ENCODE measurements around the gene TRIL.
A peak's percentile ranks its signal among the peaks of the same experiment; 100 is the strongest.

The TRIL gene

GRCh38 chr7:28983396-28984190 lies 25.5 kb upstream of the TRIL start:
- DNase-seq (ENCODE audit: low spot score) = no peak

GRCh38 chr7:28981161-28981465 lies 23.0 kb upstream of the TRIL start:
- DNase-seq (ENCODE audit: low spot score) = no peak

GRCh38 chr7:28980451-28981160 lies 22.5 kb upstream of the TRIL start:
- DNase-seq (ENCODE audit: low spot score) = no peak

GRCh38 chr7:28979776-28980175 lies 21.6 kb upstream of the TRIL start:
- no peak for DNase-seq (ENCODE audit: low spot score)

- DNase-seq (ENCODE audit: low spot score) = no peak
Observed at GRCh38 chr7:28977881-28978280, 19.8 kb upstream of the TRIL start.

GRCh38 chr7:28976022-28976421 lies 17.9 kb upstream of the TRIL start:
- DNase-seq (ENCODE audit: low spot score) = no peak

GRCh38 chr7:28973591-28973990 lies 15.5 kb upstream of the TRIL start:
- no peak for DNase-seq (ENCODE audit: low spot score)

- no peak for DNase-seq (ENCODE audit: low spot score)
Observed at GRCh38 chr7:28964056-28964455, 5.9 kb upstream of the TRIL start.

GRCh38 chr7:28961972-28962371 lies 3.8 kb upstream of the TRIL start:
- no peak for DNase-seq (ENCODE audit: low spot score)

GRCh38 chr7:28960071-28960840 lies 2.1 kb upstream of the TRIL start:
- no peak for DNase-seq (ENCODE audit: low spot score)

- no peak for DNase-seq (ENCODE audit: low spot score)
Observed at GRCh38 chr7:28958980-28959347, 834 bp upstream of the TRIL start.

GRCh38 chr7:28957751-28958234 lies 337 bp downstream of the TRIL start:
- no peak for DNase-seq (ENCODE audit: low spot score)

GRCh38 chr7:28957064-28957750 lies 923 bp downstream of the TRIL start:
- no peak for DNase-seq (ENCODE audit: low spot score)

- no peak for DNase-seq (ENCODE audit: low spot score)
Observed at GRCh38 chr7:28956608-28957063, 1.5 kb downstream of the TRIL start.

- DNase-seq (ENCODE audit: low spot score) = peak; percentile 6
Observed at GRCh38 chr7:28955718-28956607, 2.2 kb downstream of the TRIL start.

- DNase-seq (ENCODE audit: low spot score) = no peak
Observed at GRCh38 chr7:28955356-28955717, 2.8 kb downstream of the TRIL start.

GRCh38 chr7:28954946-28955345 lies 3.2 kb downstream of the TRIL start:
- no peak for DNase-seq (ENCODE audit: low spot score)

- DNase-seq (ENCODE audit: low spot score) = no peak
Observed at GRCh38 chr7:28954471-28954870, 3.7 kb downstream of the TRIL start.

- DNase-seq (ENCODE audit: low spot score) = no peak
Observed at GRCh38 chr7:28953633-28954032, 4.5 kb downstream of the TRIL start.

GRCh38 chr7:28942168-28942567 lies 16.0 kb downstream of the TRIL start:
- DNase-seq (ENCODE audit: low spot score) = no peak

GRCh38 chr7:28941633-28942032 lies 16.5 kb downstream of the TRIL start:
- no peak for DNase-seq (ENCODE audit: low spot score)

Data from hematopoietic multipotent progenitor cell treated with erythropoietin and hydrocortisone succinate and interleukin-3 and kit ligand, for 15 days (in vitro differentiated cells).